Progenitor cell of endocrine pancreas (in vitro differentiated cells): ENCODE data around the gene MMP24. TPM values are rescaled to one million over a fixed set of nuclear protein-coding genes. Genes with fewer than 3 reads are reported as not detected.

Source experiments
- DNase-seq: peaks from one replicate; pipeline ENCODE4 v3.0.0; 2021; ENCODE audit warnings: low spot score; ENCODE audit not compliant: unreplicated experiment
- H3K27ac Mint-ChIP-seq: 2 replicates; pipeline ENCODE4 v1.8.0; 2021; ENCODE audit warnings: mild to moderate bottlenecking, moderate library complexity, mixed read lengths
- H3K27me3 Mint-ChIP-seq: 2 replicates; pipeline ENCODE4 v1.8.0; 2021; ENCODE audit warnings: mixed read lengths
- H3K36me3 Mint-ChIP-seq: 2 replicates; pipeline ENCODE4 v1.8.0; 2022; ENCODE audit warnings: mixed read lengths; ENCODE audit not compliant: insufficient read depth
- H3K4me1 Mint-ChIP-seq: 2 replicates; pipeline ENCODE4 v1.8.0; 2021; ENCODE audit warnings: low read depth, mixed read lengths
- H3K4me3 Mint-ChIP-seq: 2 replicates; pipeline ENCODE4 v1.8.0; 2021; ENCODE audit warnings: low read depth, mild to moderate bottlenecking, moderate library complexity, mixed read lengths
- H3K9me3 Mint-ChIP-seq: 2 replicates; pipeline ENCODE4 v1.8.0; 2021; ENCODE audit warnings: low read depth, mixed read lengths
- CTCF ChIP-seq: fragments of 200-600 bp; sonication (generic); IDR thresholded peaks from one replicate; pipeline ENCODE4 v1.5.0; 2021; ENCODE audit warnings: antibody characterized with exemption, mild to moderate bottlenecking; ENCODE audit not compliant: unreplicated experiment
- total RNA-seq: library from RNA; stranded (reverse); gene quantifications from 2 replicates; pipeline ENCODE4 v1.2.1, GENCODE V29; 2021

Gene MMP24
- total RNA-seq, 1 donor from 2014 or later, result 3.4 TPM

GRCh38 chr20:35319192-35319870 is 92.8 kb downstream of the MMP24 start:
- Mint-ChIP-seq H3K27ac (peak overlapping the region; percentile 79), H3K4me3 (no peak overlapping the region), H3K36me3 (no peaks in the 10 kb centered on the region), H3K27me3 (no peaks in the 10 kb centered on the region), H3K9me3 (no peaks in the 10 kb centered on the region), H3K4me1 (peaks cover 17% of the 10 kb centered on the region)
- TF ChIP-seq CTCF, result no peak
- DNase-seq, result no peak

DNA sequence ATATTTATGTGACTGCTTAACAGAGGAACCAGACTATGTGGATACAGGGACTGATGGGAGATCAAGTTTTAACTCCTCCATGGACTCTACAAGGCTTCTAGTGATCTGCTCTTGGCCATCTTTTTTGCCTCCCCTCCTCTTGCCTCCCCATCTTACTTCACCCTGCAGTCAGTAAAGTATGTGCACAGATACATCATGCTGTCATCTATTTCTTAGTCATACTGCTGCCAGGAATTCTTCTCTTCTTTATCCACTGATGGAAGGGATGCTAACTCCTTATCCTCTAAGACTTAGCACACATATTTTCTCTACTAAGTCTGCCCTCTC is 93.3 kb downstream of the MMP24 start:
- no peak overlapping the region for H3K4me3 Mint-ChIP-seq
- peaks cover 17% of the 10 kb centered on the region for H3K4me1 Mint-ChIP-seq

DNA sequence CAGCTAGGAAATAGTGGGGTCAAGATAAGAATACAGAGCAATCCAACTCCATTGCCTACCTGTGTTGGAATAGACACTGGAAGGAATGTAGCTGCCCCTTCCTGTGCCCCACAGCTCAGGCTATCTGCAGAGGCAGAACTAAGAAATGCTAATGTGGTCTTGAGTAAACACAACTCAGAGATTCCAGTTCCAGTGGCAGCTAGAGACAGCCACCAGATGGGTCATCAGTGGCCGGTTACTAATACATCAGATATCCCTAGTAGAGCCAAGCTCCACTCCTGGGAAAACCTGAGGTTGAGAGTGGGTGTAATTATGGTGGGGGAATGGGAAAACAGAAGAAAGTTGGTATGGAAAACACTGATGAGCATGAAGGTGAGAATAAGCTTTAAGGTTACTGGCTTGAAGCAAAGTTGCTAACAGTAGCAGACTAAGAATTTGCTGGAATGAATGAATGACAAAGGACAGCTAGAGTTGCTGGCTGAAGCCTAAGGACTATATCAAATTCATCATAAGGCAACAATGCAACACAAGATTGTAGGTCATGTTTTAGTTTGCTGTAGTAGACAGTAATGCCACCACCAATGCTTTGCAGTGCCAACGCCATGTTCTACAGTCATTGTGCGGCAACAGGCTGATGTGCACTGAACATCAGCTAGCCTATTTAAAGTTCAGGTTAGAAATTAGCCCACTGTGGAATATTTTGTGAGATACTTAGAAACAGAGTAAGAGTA is 94.1 kb downstream of the MMP24 start:
- no peak for TF ChIP-seq CTCF
- Mint-ChIP-seq H3K27ac (peak overlapping the region; percentile 64), H3K4me3 (no peak overlapping the region)

More for the DNA sequence above, 93.3 kb downstream of the MMP24 start:
- no peaks in the 10 kb centered on the region for H3K27me3 Mint-ChIP-seq
- no peak for TF ChIP-seq CTCF
- H3K27ac Mint-ChIP-seq, result peak overlapping the region; percentile 9
- H3K36me3 Mint-ChIP-seq, result no peaks in the 10 kb centered on the region
- no peaks in the 10 kb centered on the region for H3K9me3 Mint-ChIP-seq
- DNase-seq, result no peak

DNA sequence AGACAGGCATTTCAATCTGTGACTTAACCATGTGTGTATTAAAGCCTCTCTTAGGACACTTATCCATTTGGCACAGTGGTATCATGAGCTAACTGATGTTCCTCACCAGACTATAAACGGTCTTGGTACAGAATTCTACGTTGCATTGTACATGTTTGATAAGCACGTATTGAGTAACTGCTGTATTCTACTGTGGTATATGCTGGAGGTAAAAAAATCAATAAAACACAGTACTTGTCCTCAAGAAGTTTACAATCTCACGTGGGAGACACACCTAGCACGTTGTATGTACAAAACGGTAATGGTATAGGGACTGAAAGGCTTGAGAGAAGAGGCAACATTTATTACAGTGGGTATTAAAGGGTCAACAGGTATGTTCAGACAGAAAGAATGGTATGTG is 98.9 kb downstream of the MMP24 start:
- Mint-ChIP-seq H3K36me3 (peaks cover 4% of the 10 kb centered on the region), H3K27me3 (no peaks in the 10 kb centered on the region), H3K4me1 (peaks cover 15% of the 10 kb centered on the region), H3K27ac (no peak overlapping the region), H3K4me3 (no peak overlapping the region), H3K9me3 (no peaks in the 10 kb centered on the region)
- no peak for DNase-seq
- no peak for TF ChIP-seq CTCF

More for the DNA sequence above, 94.1 kb downstream of the MMP24 start:
- H3K27me3 Mint-ChIP-seq, result no peaks in the 10 kb centered on the region
- H3K36me3 Mint-ChIP-seq, result peaks cover 4% of the 10 kb centered on the region
- peaks cover 17% of the 10 kb centered on the region for H3K4me1 Mint-ChIP-seq
- no peak for DNase-seq
- H3K9me3 Mint-ChIP-seq, result no peaks in the 10 kb centered on the region

GRCh38 chr20:35326021-35326739 is 99.7 kb downstream of the MMP24 start:
- TF ChIP-seq CTCF, result no peak
- Mint-ChIP-seq H3K27ac (no peak overlapping the region), H3K4me1 (peaks cover 10% of the 10 kb centered on the region), H3K27me3 (no peaks in the 10 kb centered on the region), H3K36me3 (peaks cover 4% of the 10 kb centered on the region), H3K4me3 (no peak overlapping the region), H3K9me3 (no peaks in the 10 kb centered on the region)
- DNase-seq, result no peak
